ENCODE data around the gene FYN.

DNA sequence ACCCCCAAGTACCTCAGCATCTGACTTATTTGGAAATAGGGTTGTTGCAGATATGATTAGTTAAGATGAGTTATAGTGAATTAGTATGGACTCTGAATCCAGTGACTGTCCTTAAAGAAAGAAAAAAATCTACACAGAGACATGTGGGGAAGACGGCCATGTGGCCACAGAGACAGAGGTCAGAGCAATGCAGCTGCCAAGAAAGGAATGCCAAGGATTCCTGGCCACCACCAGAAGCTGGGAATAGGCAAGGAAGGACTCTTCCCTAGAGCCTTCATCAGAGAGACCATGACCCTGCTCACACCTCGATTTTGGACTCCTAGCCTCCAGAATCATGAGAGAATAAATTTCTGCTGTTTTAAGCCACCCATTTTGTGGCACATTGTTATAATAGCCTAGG lies 81.8 kb downstream of the FYN start:
- TF ChIP-seq GLI4 (tag by site-specific recombination; IDR thresholded peaks at IDR 0.05) = no peak
- TF ChIP-seq ZNF366 (tag by site-specific recombination; conservative IDR thresholded peaks at IDR 0.05) = no peak
- TF ChIP-seq ZNF621 (tag by site-specific recombination; IDR thresholded peaks at IDR 0.05) = no peak
- no peak for TF ChIP-seq ZBTB17 (tag by site-specific recombination; IDR thresholded peaks at IDR 0.05)
- TF ChIP-seq, protein P1, sequence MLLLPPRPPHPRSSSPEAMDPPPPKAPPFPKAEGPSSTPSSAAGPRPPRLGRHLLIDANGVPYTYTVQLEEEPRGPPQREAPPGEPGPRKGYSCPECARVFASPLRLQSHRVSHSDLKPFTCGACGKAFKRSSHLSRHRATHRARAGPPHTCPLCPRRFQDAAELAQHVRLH (tag by site-specific recombination; IDR thresholded peaks at IDR 0.05) = no peak
- TF ChIP-seq MYNN (tag by site-specific recombination; IDR thresholded peaks at IDR 0.05; ENCODE audit: borderline replicate concordance) = no peak
- no peak for TF ChIP-seq ZFP37 (tag by site-specific recombination; IDR thresholded peaks at IDR 0.05)
- TF ChIP-seq REST (tag by site-specific recombination; IDR thresholded peaks at IDR 0.05) = no peak
- TF ChIP-seq TCF7L2 (IDR thresholded peaks at IDR 0.05; ENCODE audit: borderline replicate concordance, low read depth, low read length) = no peak
- TF ChIP-seq, protein P2, sequence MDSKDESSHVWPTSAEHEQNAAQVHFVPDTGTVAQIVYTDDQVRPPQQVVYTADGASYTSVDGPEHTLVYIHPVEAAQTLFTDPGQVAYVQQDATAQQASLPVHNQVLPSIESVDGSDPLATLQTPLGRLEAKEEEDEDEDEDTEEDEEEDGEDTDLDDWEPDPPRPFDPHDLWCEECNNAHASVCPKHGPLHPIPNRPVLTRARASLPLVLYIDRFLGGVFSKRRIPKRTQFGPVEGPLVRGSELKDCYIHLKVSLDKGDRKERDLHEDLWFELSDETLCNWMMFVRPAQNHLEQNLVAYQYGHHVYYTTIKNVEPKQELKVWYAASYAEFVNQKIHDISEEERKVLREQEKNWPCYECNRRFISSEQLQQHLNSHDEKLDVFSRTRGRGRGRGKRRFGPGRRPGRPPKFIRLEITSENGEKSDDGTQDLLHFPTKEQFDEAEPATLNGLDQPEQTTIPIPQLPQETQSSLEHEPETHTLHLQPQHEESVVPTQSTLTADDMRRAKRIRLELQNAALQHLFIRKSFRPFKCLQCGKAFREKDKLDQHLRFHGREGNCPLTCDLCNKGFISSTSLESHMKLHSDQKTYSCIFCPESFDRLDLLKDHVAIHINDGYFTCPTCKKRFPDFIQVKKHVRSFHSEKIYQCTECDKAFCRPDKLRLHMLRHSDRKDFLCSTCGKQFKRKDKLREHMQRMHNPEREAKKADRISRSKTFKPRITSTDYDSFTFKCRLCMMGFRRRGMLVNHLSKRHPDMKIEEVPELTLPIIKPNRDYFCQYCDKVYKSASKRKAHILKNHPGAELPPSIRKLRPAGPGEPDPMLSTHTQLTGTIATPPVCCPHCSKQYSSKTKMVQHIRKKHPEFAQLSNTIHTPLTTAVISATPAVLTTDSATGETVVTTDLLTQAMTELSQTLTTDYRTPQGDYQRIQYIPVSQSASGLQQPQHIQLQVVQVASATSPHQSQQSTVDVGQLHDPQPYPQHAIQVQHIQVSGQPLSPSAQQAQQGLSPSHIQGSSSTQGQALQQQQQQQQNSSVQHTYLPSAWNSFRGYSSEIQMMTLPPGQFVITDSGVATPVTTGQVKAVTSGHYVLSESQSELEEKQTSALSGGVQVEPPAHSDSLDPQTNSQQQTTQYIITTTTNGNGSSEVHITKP (tag by site-specific recombination; IDR thresholded peaks at IDR 0.05) = no peak
- no peak for TF ChIP-seq ZNF138 (tag by site-specific recombination; IDR thresholded peaks at IDR 0.05; ENCODE audit: borderline replicate concordance)
- no peak for TF ChIP-seq SP2 (tag by site-specific recombination; IDR thresholded peaks at IDR 0.05)
- no peak for TF ChIP-seq ZBTB8A (tag by site-specific recombination; IDR thresholded peaks at IDR 0.05)

All from HEK293 (cell line).